ENCODE measurements around the gene GPATCH3. TPM values are rescaled to one million over a fixed set of nuclear protein-coding genes. Genes with fewer than 3 reads are reported as not detected.

The GPATCH3 gene
- total RNA-seq, 2 donors from 2014 or later, result 9.2 to 28.2 TPM

DNA sequence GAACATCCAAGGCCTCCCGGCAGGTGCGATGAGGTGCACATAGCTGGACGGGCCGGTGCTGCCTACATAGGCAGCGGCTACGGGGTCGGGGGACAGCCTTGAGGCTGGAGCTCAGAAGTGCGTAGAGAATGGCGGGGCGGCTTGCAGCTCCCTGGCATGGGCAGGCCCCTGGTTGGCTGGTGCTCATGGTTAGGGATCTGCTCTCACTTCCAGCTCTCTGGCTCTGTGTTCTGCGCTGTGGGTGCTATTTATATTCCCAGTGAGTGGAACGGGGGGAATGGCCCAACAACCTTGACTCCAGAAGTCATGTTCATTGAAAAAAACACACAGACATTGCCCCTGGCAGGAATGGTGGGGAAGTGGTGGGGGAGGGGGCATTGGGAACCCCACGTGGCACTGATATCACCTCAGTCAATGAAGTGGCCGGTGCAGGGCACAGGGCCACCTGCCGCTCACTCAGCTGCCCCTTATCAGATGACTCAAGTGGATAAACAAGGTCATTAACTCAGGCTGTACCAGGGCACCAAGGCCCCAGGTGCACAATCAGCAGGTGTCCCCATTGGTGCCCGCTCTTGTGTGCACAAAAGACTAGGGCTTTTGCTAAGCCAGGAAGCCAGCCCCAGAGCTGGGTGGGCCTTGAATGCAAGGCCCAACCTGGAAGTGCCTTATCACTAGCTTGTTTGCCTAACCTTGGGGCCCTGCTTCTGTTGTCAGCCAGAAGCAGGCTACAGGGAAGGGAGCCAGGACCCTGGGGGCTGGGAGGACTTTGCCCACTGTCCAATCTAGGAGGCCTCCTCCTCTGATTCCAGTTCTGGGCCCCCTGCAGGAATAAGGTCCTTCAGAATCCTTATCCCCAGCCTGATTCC is 13.7 kb upstream of the GPATCH3 start, which contains the start of gene NR0B2:
Gene NR0B2, minus strand, starts transcription at position 222 of the 866 bp plus-strand sequence. Its CDS starts 35 bp downstream, at position 187.
- no peak within 1 kb of the TSS for H3K27ac ChIP-seq
- WGBS, result 78% methylated on average over 16 of the region's 16 CpGs
- no peaks in the 10 kb centered on the region for H3K27me3 ChIP-seq (replicated peaks; ENCODE audit: insufficient read depth)
- no peaks in the 10 kb centered on the region for H3K9me3 ChIP-seq
- TF ChIP-seq, protein P1, sequence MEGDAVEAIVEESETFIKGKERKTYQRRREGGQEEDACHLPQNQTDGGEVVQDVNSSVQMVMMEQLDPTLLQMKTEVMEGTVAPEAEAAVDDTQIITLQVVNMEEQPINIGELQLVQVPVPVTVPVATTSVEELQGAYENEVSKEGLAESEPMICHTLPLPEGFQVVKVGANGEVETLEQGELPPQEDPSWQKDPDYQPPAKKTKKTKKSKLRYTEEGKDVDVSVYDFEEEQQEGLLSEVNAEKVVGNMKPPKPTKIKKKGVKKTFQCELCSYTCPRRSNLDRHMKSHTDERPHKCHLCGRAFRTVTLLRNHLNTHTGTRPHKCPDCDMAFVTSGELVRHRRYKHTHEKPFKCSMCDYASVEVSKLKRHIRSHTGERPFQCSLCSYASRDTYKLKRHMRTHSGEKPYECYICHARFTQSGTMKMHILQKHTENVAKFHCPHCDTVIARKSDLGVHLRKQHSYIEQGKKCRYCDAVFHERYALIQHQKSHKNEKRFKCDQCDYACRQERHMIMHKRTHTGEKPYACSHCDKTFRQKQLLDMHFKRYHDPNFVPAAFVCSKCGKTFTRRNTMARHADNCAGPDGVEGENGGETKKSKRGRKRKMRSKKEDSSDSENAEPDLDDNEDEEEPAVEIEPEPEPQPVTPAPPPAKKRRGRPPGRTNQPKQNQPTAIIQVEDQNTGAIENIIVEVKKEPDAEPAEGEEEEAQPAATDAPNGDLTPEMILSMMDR (IDR thresholded peaks at IDR 0.05), result no peak
- TF ChIP-seq POLR2AphosphoS5 (IDR thresholded peaks at IDR 0.05) (no peak), POLR2A (IDR thresholded peaks at IDR 0.05) (no peak)
- intact Hi-C loops (cut with DNase I), result no loop called here
- H3K4me3 ChIP-seq, result no peak within 1 kb of the TSS
- H3K36me3 ChIP-seq, result no peaks in the 10 kb centered on the region
- DNase-seq (ENCODE audit: low spot score), result no peak
- H3K4me1 ChIP-seq (replicated peaks), result no peaks in the 10 kb centered on the region

DNA sequence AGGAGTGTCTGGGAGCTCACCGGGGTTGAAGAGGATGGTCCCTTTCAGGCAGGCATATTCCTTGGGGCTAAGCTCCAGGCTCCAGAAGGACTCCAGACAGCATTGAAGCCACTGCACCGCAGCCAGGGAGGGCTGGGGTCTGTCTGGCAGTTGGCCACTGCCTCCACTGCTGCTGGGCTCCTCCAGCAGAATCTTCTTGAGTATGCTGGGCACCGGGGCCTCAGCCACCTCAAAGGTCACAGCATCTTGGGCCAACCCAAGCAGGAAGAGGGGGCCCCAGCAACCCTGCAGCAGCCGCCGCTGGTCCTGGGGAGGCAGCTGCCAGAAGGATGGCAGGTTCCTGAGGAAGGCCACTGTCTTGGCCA is 13.1 kb upstream of the GPATCH3 start:
- no peak overlapping the region for H3K27ac ChIP-seq

GRCh38 chr1:26912147-26912490 is 11.9 kb upstream of the GPATCH3 start:
- Histone ChIP-seq H3K27me3 (replicated peaks; ENCODE audit: insufficient read depth) (no peaks in the 10 kb centered on the region), H3K9me3 (no peaks in the 10 kb centered on the region), H3K4me3 (no peak overlapping the region), H3K4me1 (replicated peaks) (no peaks in the 10 kb centered on the region), H3K27ac (no peak overlapping the region), H3K36me3 (no peaks in the 10 kb centered on the region)
- intact Hi-C loops (cut with DNase I), result no loop called here
- 64% methylated on average over 2 of the region's 2 CpGs for WGBS
- TF ChIP-seq POLR2AphosphoS5 (IDR thresholded peaks at IDR 0.05) (no peak), POLR2A (IDR thresholded peaks at IDR 0.05) (no peak)
- TF ChIP-seq, protein P1 (IDR thresholded peaks at IDR 0.05), result no peak
- DNase-seq (ENCODE audit: low spot score), result no peak

More for the DNA sequence above, 13.1 kb upstream of the GPATCH3 start:
- H3K27me3 ChIP-seq (replicated peaks; ENCODE audit: insufficient read depth), result no peaks in the 10 kb centered on the region
- H3K4me3 ChIP-seq, result no peak overlapping the region
- TF ChIP-seq, protein P1 (IDR thresholded peaks at IDR 0.05), result no peak
- TF ChIP-seq POLR2A (IDR thresholded peaks at IDR 0.05) (no peak), POLR2AphosphoS5 (IDR thresholded peaks at IDR 0.05) (no peak)
- no peaks in the 10 kb centered on the region for H3K4me1 ChIP-seq (replicated peaks)
- H3K9me3 ChIP-seq, result no peaks in the 10 kb centered on the region
- intact Hi-C loops (cut with DNase I), result no loop called here
- WGBS, result 86% methylated on average over 5 of the region's 5 CpGs
- H3K36me3 ChIP-seq, result no peaks in the 10 kb centered on the region
- DNase-seq (ENCODE audit: low spot score), result no peak

- TF ChIP-seq POLR2AphosphoS5 (IDR thresholded peaks at IDR 0.05), result no peak
- no peak overlapping the region for H3K4me3 ChIP-seq
- no peak for DNase-seq (ENCODE audit: low spot score)
- intact Hi-C loops (cut with DNase I), result no loop called here
- H3K36me3 ChIP-seq, result no peaks in the 10 kb centered on the region
- WGBS, result 91% methylated on average over 8 of the region's 8 CpGs
- H3K4me1 ChIP-seq (replicated peaks), result no peaks in the 10 kb centered on the region
- H3K27me3 ChIP-seq (replicated peaks; ENCODE audit: insufficient read depth), result no peaks in the 10 kb centered on the region
- H3K27ac ChIP-seq, result no peak overlapping the region
- no peaks in the 10 kb centered on the region for H3K9me3 ChIP-seq
Observed at GRCh38 chr1:26911399-26912146, 11.3 kb upstream of the GPATCH3 start.

DNA sequence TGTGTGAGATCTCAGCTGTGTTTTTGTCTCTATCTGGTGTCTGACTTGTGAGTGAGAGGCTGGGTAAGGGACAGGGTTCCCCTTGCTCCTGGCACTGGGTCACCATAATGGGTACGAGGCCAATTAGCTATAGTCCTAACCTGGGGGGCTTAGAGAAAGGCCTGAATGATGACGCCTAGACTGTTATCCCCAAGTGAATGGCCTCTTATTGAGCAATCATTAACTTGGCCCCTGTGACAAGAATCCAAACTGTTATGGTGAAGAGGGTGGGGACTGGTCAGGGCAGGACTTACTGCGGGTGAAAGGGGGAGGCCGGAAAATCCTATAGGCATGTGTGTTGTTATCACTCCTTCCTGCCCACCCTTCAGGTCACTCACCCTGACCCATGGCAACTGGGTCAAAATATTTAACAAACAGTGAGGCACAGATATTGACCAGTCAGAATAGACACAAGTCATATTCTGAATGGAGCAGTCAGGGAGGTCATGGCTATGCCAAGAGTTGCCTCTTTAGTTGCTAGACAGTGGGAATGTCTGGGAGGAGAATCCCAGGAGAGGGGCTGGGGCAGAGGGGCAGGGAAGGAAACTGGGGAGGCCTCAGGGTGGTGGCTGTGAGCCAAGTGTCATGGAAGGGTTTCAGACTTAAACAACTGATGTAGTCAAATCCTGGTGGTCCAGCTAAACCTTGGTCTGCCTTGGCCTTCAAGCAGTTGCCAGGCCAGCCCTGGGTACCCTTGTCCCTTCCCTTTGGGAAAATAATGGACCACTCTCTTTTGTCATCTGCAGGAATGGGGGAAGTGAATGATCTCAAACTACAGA is 10.3 kb upstream of the GPATCH3 start:
- intact Hi-C loops (cut with DNase I), result no loop called here
- Histone ChIP-seq H3K27me3 (replicated peaks; ENCODE audit: insufficient read depth) (no peaks in the 10 kb centered on the region), H3K27ac (no peak overlapping the region), H3K4me3 (no peak overlapping the region), H3K9me3 (no peaks in the 10 kb centered on the region), H3K36me3 (no peaks in the 10 kb centered on the region), H3K4me1 (replicated peaks) (no peaks in the 10 kb centered on the region)
- no peak for DNase-seq (ENCODE audit: low spot score)
- WGBS, result 76% methylated on average over 4 of the region's 4 CpGs
- TF ChIP-seq, protein P1 (IDR thresholded peaks at IDR 0.05), result no peak
- TF ChIP-seq POLR2A (IDR thresholded peaks at IDR 0.05) (no peak), POLR2AphosphoS5 (IDR thresholded peaks at IDR 0.05) (no peak)

Data from prostate gland (tissue), 2 donors.